Heart left ventricle (tissue), 13 donors: ENCODE measurements around the gene PI4K2A.

Experiments used
- CTCF ChIP-seq, 12 donors: fragments of 200-600 bp; sonication (generic) in 4 of 12; IDR thresholded peaks; one replicate each; pipeline versions ENCODE4 v1.5.0 to v1.8.0; 2018 to 2022; ENCODE audit warnings: antibody characterized with exemption in 12 of 12, mild to moderate bottlenecking in 5 of 12
- POLR2A ChIP-seq, 2 donors: fragments of 450-650 bp; IDR thresholded peaks; one replicate each; pipeline ENCODE4 v1.6.1; 2017; ENCODE audit warnings: antibody characterized with exemption in 2 of 2, mild to moderate bottlenecking in 2 of 2, moderate library complexity in 2 of 2
- donor health status: ischemic (EF 13 %, LVEDD 7.1; RV severe dilation, severe dysfunction).
- donor health status: DM: no; HTN: yes; CAD: no.
- donor health status: DM: no; HTN: no; CAD: no.
- donor health status: ischemic (EF 25% LVEDD 6.9; RV normal size, moderate dysfunction).
- donor health status: ischemic (EF 25% LVEDD 5.7; RV mildly dilated, moderate dysfunction).
- donor health status: ischemic (EF 35%, LVEDD 5.7; RV mildly dilated, moderate dysfunction).
- donor health status: nonischemic (EF 11% LVEDD 7.7; RV severe dilation, severe dysfunction).
- donor health status: DM: yes; HTN: yes; CAD: no.
- donor health status: PGD.
- donor health status: ischemic (EF 29% LVEDD 5.4; RV normal size, mild dysfunction).
- donor health status: nonischemic (EF 23%, LVEDD 6.1; RV moderate dilation, normal function).

GRCh38 chr10:97648562-97649404 is 8.3 kb downstream of the PI4K2A start:
- TF ChIP-seq POLR2A (IDR thresholded peaks at IDR 0.05) (no peak), CTCF (IDR thresholded peaks at IDR 0.05) (no peak)
